HG03175 (cell line): ENCODE data around the gene TXNDC11.

Experiments used
- ATAC-seq: cut with Tn5 transposase; IDR thresholded peaks from one replicate; pipeline ENCODE4 v1.9.1; 2021; ENCODE audit warnings: mild to moderate bottlenecking, moderate library complexity; ENCODE audit not compliant: unreplicated experiment

The TXNDC11 gene

DNA sequence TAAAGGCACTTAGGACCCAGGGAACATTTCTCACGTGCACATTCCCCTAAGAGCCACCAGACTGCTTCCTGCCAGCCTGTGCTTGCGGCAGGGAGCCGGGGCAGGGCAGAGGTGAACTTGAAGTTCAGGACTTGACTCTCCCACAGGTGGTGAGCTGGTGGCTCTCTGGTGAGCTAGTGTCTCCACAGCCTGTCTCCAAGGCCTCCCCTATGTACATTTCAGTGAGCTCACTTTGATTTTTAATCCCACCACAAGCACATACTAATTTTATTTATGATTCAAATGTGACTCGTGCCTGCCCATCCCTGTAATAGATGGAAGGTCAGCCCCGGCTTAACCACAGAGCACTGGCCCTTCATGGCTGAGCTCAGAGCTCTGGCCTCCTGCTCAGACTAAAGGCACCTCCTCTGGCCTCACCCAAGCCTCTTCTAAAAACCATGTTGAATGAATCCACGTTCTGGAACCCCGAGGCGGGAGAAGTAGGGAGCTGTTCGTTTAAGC lies 65.2 kb downstream of the TXNDC11 start:
- ATAC-seq = no peak

DNA sequence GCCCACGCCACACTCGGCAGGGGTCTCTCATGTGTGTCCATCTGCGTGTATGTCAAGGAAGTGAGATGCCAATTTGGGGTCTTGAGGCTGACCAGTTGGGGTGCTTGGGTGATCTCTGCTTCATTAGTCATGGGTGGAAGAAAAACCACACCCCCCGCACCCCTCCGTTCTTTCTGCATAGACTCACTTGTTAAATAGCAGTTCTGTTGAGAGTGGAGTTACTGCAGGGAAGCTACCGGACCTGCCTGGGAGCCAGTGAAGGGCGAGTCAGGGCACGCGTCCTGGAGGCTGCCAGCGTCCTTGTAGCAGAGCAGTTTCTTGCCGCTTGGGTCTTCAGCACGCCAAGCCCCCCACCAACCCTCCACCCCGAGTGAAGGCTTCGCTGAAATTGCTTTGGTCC lies 65.9 kb downstream of the TXNDC11 start:
- no peak for ATAC-seq

DNA sequence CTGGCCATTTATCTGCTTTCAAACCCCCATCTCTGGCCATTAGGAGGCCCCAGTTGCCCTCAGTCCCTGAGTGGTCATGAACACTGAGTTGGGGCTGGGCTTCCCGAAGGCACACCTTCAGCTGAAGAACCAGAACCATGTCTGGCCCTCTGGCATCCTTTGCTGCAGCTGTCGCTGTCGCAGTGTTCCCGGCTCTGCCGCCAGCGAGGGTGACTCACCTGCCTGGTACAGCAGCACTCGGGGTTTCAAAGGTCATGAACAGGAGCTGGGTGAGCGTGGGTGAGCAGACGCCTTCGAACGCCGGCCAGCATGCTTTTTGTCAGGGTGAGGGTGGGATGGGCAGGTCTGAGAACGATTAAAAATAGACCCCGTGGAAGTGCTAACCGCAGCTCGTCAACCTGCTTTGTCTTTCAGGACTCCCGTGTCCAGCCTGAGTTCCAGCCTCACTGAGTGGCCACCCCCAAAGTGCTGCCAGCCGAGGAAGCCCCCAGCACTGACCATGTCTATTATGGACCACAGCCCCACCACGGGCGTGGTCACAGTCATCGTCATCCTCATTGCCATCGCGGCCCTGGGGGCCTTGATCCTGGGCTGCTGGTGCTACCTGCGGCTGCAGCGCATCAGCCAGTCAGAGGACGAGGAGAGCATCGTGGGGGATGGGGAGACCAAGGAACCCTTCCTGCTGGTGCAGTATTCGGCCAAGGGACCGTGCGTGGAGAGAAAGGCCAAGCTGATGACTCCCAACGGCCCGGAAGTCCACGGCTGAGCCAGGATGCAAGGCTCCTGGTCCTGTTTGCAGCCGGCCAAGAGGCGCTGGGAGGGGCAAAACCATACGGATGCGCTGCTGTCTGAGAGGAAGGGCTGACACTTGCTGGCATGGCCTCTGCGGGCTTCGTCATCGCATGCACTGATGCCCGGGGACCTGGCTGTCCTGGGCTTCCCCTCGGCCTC lies 66.8 kb downstream of the TXNDC11 start:
- no peak for ATAC-seq

DNA sequence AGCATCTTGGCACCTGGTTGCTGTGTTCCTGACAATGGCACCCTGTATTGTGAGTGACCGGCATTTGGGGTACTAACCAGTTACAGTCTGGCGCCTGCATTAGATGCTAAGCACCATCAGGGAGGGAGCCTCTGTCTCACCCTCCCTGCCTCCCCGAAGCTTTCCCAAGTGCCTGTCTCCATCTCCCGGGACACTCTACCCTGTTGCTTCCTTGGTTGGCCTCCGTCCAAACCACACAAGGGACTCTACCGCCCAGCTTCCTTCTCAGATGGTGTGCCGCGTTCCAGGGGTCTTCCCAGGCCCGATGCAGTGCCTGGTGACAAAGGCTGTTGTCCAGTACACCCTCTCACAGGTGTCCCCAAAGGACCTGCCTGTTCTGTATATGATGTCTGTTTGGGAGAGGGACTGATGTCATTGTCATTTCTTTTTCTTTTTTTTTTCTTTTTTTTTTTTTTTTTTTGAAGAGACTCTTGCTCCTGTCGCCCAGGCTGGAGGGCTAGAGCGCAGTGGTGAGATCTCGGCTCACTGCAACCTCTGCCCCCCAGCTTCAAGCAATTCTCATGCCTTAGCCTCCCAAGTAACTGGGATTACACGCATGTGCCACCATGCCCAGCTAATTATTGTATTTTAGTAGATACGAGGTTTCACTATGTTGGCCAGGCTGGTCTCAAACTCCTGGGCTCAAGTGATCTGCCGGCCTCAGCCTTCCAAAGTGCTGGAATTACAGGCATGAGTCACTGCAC lies 67.7 kb downstream of the TXNDC11 start:
- no peak for ATAC-seq

DNA sequence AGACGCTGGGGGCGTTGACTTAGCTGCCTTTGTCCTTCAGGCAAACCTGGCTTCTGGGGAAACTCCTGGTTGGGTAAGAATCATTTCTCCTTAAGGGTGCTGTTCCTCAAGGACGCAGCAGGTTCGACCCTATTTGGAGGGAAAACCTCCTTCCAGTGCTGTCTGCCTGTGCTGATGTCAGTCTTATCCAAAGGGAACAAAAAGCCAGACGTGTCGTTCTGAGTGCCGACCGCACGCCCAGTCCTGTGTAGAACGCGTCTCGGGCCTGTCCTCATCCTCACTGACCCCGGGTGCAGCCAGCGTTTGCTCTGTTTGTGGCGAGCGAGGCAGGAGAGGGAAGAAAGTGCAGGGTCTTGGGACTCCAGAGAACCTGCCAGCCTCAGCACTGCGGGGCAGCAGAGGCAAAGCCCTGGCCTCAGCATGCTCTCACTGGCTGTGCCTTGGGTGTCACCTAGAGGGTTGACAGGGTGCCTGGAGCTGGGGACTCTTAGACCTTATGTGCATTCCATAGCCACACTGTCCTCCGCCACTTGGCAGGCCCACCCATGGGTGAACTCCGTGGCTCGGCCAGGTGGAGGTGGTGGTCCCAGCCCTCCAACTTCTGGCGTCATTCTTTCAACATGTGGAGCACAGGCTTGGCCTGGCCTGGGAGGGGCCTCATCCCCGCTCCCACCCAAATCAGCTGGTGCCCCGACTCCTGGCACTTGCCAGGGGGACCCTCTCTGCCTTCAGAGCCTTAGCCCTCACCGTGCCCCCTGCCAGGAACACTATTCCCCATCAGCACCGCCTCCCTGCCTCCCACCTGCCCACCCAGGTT lies 68.4 kb downstream of the TXNDC11 start:
- ATAC-seq = no peak

DNA sequence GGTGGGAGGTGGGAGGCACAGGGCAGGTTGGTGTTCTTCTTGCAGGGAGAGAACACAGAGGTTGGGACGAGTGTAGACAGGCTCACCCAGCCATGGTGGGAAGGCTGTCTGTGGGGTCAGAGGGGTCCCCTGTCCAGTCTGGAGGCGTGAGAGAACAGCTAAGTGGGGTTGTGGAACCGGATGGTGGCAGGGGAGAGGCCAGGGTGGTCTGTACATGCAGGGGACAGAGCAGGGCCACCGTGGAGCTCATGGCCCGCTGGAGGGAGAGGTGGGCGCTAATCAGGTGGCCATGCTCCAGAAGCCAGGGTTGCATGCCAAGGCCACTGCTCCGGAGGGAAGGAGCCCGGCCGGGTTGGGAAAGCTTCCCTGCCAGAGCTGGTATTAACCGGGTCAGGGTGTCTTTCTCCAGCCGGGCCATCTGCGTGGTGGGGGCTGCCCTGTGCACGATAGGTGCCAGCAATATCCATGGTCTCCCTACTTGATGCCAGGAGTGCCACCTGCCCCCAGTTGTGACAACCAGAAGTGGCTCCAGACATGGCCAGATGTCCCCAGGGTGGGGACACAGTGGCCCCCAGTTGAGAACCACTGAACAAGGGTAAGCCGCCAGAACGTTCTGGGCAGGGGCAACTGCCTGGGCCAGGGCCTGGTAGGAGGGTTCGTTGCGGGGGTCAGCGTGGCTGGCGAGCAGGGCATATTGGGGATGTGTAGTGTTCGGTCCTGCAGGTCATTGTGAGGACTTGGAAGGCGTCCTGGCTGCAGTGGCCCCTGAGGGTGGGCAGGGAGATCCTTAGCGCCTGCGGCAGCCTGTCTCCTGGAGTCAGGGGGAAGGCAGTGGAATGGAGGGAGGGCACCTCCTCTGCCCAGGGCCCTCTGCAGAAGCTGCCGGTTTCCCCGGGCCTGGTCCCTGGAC lies 69.3 kb downstream of the TXNDC11 start:
- no peak for ATAC-seq

DNA sequence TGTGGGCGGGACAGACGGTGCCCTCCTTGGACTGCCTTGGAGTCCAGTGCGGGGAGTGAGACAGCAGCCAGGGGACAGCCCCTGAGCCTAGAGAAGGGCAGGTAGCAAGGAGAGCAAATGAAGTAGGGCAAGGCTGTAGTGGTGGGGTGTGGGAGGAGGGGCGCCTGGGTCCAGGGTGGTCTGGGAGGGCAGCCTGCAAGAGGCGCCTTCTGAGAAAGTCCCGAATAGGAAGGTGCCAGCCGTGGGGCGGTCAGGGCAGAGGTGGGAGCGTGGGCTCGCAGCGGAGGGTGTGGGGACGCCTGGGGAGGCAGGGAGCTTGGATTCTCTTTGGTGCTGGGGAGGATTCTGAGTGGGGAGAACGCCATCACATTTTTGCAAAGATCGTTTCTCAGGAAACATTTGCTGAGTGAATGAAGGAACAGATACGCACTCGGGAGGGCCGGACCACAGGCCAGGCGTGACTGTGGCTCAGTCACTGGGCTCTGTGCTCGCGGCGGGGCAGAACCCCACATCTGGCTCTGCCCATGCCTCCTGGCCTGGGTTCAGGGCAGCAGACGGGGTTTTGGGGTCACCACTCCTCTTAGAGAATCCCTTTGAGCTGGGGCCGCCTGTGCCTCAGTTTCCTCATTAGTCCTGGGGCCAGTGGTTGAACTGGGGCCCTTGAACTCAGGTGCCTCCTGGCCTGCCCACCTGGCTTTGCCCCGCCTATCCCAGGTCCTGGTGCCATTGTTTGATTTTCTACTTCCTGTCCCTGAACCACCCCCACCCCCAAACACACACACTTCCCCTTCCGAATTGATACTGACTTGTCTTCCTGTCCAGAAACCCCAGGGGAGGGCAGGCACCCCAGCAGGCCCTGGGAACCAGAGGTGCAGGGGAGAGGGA lies 70.2 kb downstream of the TXNDC11 start:
- ATAC-seq = peak; percentile 23

DNA sequence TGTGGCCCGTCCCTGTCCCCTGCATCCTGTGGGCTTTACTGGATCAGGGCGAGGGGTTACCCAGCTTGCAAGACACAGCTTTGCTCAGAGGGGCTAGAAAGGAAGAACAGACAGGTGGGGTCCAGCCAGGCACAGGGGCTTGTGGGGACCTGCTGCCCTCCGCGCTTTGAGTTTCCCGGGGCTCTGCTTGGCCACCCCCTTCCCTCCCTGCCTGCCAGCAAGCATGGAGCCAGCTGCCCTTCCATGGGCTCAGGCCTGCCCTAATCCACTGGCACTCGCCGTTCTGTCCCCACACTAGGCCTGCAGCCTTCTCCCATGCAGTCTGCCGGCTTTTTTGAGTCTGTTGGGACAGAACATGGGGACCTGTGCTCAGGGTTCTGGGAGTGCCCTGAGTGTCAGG lies 71.0 kb downstream of the TXNDC11 start:
- no peak for ATAC-seq

DNA sequence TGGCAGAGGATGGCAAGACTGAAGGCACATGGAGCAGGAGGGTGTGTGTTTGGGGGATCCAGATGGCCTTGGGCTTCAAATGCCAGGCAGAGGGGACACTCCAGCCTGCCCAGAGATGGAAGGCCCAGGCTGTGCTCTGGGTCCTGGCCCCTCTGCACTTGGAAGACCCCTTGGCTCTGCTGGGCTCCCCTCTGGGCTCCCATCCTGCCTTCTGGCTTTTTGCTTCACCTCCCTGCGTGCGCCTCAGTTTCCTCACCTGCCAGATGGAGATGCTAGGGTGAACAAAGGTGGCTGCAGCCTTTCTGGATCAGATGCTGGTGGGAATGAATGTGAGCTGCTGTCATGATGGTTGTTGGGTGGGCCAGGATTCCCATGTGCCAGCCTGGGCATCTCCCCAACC lies 71.4 kb downstream of the TXNDC11 start:
- ATAC-seq = no peak

DNA sequence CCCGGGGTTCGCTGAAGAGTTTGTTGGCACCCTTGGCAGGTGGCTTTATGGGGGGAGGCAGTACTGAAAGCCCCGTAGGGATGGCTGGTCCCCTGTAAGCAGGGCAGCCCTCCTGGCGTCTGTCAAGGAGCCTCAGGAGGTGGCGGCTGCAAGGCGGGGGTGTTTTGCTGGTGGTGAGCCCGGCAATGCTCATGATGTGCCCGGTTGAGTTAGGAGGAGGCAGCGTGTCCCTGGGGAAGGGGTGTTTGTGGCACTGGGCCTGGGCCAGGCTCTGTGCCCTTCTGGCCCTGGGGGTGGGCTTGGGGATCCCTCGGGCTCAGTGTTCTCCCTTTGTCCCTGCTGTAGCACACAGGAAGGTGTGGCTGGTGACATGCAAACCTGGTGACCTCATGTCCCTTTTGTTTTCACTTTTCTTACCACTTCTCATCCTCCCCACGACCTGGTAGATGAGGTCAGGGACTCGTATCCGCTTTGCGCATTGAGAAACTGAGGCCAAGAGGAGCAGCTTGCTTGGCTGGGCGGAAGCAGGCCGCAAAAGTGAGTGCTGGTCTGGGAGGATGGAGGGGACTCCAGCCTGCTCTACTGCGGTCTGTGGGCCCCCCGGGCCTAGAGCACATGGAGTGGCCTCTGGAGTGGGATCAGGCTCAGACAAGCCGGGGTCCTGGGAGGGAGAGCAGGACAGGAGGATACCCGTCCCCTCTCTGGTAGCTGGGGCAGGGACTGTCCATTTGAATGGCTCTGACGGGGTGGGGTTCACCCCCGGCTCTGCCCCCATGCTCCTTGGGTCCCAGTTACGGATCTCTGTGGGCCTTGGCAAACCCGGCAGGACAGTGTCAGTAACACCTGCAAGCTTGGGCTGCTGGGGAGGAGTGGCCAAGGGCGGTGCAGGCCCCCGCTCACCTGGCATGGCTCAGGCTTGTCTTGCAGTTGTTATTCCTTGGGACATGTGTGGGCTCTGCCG lies 72.2 kb downstream of the TXNDC11 start:
- ATAC-seq = peak; percentile 38

DNA sequence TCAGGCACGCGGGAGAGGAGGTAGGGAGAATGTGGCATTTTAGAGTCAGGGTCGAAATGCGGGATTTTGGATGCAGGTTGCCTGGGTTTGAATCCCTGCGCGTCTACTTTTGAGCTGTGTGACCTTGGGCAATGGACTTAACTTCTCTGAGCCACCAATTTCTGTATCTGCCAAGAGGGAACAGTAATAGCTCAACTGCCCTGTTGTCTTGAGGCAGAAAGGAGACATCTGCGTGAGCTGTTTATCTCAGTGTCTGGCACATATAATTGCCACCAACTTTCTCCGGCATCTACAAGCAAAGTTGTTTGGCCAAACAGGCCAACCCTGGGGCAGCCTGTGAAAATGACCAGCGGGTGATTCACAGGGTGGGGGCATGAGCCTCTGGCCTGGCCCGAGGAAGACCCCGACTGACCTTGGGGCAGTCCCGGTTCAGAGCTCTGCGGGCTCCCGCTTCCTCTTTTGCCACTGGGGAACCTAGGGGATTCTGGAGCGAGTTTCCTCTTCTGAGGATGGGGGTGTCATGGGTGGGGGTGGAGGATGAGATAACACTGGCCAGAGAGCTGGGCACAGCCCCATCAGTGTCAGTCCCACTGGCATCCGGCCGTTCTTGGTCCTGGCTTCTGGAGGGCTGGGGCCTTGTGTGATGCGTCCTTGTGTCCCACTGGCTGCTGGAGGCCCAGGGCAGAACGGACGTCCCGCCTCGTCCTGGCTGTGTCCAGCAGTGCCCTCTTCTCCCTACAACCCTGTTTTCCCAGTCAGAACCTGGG lies 73.1 kb downstream of the TXNDC11 start:
- ATAC-seq = no peak

DNA sequence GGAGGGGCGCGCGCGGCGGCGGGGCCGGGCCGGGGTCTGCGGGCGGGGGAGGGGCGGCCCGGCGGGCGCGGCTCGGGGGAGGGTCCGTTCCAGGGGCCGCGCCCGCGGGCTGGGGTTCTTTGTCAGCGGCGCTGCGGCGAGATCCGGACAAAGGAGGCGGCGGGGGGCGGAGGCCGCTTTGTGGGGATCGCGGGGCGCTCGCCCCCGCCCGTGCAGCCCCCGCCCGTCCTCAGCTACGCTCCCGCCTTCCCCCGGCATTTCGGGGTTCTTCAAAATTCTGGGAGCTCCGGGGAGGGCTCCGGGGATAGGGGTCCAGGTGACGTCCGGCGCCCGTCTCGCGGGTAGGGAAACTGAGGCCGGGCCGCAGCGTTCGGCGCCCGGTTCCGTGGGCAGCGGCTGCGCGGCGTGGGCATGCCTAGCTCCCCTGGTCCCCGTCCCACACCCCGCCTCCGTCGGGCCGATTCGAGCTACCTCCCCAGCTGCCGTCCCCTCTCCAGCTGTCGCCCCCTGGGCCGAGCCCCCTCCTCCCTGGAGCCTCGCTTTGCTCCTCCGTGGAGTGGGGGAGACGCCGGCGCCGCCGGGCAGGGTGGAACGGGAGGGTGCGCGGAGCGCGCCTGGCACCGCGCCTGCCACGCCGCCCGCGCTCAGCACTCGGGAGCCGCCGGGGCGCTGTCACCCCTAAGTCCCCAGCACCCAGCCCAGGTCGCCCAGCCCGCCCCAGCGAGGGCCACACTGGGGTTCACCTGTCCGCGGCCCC lies 73.9 kb downstream of the TXNDC11 start:
- no peak for ATAC-seq

DNA sequence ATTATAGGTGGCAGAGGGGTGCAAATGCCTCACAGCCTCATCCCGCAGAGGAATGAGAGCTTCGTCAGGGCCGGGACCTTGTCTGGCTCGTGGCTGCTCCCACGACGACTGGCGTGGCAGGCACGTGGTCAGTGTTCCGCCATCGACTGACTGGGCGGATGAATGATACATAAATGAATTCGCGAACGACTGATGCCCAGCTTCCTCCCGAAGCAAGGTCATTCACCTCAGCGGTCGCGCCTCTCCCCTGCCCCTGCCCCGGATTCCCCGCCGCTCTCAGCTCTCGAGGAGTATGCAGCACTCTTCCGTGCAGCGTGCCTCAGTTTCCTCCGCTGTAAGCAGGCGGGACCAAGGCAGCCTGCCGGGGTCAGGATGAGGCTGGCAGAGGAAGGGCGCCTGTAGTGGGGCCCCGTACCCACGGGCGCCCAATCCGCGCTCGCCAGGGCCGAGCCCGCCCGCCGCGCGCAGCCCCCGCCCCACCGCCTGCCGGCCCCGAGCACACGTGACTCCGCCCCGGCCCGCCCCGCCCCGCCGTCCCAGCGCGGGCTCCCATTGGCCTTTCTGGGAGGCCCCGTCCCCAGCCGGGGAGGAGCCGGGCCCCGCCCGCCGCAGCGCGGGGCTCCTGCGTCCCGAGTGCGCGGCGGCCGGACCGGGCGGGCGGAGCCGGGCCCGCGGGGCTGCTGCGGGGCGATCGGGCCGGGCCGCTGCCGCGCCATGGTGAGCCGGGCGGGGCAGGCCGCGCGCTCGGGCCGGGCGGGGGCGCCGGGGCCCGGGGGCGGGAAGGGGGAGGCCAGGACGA lies 74.6 kb downstream of the TXNDC11 start, which contains the start of gene SNN:
TSS of gene SNN (plus strand) at position 632 of the 799 bp plus-strand sequence. CDS start 7,605 bp downstream, outside the sequence.
- peak; percentile 60 for ATAC-seq

DNA sequence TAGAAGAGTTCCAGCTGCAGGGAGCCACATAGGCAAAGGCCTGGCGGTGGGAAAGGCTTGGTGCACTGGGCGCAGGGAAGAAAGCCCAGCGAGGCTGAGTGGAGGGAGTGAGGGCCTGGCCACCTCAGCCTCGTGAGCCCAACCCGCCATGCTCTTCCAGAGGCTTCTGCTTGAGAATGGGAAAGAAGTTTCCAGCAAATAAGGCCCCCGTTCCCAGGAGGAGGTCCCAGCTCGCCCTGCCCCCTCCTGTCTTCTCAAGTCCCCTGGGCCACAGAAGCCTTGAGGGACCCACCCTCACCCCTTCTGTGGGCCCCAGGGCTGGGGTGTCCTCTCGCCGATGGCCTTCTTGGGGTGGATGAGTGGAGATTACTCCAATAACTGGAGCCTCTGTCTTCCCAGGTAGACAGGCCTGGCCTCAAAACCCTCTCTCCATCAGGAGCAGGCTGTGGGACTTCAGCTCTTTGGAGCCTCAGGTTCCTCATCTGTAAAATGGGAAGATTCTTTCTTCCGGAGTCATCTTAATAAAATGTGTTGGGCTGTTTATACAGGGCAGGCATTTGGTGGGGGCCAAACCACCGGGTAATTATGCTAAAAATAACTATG lies 75.3 kb downstream of the TXNDC11 start:
- ATAC-seq = no peak
